ENCODE measurements around the gene PARVB.

Gene PARVB

DNA sequence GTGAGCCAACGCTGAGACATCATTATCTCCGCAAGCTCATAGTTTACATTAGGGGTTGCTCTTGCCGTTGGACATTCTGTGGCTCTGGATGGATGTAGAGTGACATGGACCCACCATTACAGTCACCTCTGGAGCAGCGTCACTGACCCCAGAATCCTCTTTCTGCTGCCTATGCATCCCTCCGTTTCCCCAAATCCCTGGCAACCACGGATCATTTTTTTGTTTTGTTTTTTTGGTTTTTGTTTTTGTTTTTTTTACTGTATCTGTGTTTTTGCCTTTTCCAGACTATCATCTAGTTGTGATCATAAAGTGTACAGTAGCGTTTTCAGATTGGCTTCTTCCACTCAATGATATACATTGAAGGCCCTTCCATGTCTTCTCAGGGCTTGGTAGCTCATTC is 4.0 kb downstream of the PARVB start:
- no peak for DNase-seq (ENCODE audit: low read depth)

DNA sequence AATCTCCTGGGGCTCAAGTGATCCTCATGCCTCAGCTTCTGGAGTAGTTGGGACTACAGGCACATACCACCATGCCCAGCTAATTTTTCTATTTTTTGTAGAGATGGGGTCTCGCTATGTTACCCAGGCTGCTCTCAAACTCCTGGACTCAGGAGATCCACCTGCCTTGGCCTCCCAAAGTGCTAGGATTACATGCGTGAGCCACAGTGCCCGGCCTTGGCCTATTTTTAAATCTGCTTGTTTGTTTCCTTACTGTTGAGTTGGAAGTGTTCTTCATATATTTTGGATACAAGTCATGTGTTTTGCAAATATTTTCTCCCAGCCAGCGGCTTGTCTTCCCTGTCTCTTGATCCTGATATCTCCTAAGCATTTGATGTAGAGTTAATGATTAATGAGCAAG is 5.0 kb downstream of the PARVB start:
- no peak for DNase-seq (ENCODE audit: low read depth)

- no peak for DNase-seq (ENCODE audit: low read depth)
These were observed 6.1 kb downstream of the PARVB start for GRCh38 chr22:44030051-44030701.

GRCh38 chr22:44030702-44031082 is 6.6 kb downstream of the PARVB start:
- DNase-seq (ENCODE audit: low read depth), result no peak

DNA sequence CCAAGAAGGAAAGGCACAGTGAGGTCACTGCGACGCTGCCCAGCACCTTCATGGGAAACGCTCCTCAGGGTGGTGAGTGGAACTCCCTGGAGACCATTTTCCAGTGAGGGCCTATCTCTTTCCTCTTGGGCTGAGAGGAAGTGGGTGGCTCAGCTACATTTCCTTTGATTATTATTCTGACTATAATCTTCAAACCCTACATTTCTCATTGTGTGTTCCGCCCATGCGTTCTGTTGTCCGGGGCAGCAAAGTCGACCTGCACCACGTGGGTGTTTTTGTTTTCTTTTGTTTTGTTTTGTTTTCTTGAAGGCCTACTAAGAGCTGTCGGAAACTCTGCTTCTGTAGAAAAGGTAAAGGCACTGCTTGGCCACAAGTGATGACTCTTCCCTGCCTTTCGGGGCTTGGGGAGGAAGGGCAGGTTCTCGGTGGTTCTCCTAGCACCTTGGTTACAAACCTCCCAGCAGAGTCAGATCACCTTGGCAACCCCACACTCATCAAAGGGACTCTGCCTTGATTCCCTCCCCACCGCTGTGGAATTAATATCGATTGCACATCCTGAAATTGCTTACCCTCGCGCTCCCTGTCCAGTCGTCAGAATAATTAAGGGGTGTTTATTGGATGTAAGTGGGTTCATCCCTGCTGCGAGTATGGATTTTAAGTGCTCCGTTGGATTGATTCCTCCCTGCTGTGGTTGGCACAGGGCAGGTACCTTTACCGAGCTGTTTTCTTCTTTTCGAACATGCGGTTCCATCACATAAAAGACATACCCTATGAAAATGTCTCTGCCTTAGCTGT is 7.3 kb downstream of the PARVB start:
- no peak for DNase-seq (ENCODE audit: low read depth)

GRCh38 chr22:44032126-44032730 is 8.1 kb downstream of the PARVB start:
- no peak for DNase-seq (ENCODE audit: low read depth)

DNA sequence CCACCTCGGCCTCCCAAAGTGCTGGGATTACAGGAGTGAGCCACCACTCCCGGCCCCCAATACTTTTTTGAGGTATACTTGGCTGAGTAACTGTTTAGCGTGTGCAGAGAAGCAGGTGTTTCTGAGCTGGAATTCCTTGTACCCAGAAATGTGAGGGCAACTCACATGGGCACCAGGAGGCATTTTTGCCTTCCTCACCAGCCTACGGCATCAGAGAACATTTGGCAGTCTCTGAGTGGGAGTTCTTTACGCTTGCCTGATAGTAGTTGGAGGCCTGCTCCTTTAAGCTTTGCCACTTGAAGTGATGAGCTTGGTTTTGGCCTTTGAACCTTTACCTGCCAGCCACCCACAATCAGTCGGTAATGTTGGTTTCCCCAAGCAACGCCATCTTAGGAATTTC is 9.2 kb downstream of the PARVB start:
- DNase-seq (ENCODE audit: low read depth), result no peak

DNA sequence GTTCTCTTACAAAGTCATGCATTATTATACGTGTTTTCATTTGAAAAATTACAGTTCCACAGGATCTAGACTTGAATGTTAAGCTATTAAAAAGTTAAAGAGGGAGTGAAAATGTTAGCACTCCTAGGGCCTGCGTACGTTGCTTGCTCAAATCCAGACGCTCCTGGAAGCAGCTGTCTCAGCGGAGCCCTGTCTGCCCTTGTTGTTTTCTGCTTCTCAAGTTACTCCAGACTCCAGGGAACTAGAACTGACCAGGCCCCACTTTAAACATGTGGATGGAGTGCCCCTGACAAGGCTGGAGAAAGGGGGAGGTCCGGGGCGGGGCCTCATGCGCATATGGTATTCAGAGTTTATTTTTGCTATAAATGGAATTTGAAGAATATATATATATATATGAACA is 9.6 kb downstream of the PARVB start:
- DNase-seq (ENCODE audit: low read depth), result no peak

- DNase-seq (ENCODE audit: low read depth), result peak; percentile 86
These were observed 13.6 kb downstream of the PARVB start for GRCh38 chr22:44037519-44038375.

DNA sequence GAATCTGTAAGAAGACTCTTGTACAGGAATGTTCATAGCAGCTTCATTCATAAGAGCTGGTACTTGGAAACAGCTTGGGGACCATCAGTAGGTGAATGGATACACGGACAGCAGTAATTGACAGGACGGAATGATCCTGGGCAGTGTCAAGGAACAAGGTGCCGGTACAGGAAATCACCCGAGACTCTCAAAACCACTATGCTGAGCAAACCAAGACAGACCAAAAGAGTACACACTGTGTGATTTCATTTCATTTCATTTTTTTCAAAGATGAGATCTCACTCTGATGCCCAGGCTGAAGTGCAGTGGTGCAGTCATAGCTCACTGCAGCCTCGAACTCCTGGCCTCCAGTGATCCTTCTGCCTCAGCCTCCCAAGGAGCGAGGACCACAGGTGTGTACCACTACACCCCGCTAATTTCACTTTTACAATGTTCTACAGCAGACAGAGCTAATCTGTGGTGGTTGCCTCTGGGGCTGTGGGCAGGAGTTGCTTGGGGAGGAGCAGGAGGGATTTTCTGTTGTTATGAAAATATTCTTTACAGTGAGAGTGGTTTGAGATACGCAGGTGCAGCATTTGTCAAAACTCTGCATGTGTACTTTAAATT is 15.6 kb downstream of the PARVB start:
- DNase-seq (ENCODE audit: low read depth), result no peak

DNA sequence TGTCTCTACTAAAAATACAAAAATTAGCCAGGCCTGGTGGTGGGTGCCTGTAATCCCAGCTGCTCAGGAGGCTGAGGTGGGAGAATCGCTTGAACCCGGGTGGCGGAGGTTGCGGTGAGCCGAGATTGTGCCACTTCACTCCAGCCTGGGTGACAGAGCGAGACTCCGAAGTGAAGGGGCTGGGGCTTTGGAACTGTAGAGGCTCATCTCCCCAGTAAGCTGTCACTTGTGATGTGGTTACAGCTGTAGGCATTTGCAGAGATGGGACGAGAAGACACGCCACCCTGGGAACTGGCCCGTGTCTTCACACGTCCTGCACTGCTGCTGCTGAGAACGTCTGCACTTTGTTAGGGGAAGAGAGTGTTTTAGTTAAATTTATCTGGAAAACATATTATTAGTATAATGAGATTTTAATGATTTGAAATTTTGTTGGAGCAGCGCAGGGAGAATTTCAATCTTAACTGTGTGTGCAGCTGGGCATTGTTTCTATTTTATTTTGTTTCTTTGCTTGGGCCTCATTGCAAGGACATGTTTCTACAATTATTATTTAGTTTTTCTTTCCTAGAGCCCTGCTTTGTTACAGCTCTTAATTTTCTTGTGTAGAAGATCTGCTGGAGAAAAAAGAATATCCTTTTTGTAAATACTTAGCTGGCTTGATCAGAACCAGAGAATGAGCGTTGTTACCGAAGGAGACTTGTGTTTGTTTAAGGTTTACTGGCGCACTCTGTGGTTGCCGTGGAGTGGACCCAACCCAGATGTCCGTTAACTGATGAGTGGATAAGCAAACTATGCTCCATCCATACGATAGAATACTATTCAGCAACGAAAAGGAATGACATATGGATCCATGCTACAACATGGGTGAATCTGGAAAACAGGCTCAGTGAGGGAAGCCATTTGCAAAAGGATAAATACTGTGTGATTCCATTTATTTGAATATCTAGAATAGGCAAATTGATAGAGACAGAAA is 18.4 kb downstream of the PARVB start:
- DNase-seq (ENCODE audit: low read depth), result no peak

DNA sequence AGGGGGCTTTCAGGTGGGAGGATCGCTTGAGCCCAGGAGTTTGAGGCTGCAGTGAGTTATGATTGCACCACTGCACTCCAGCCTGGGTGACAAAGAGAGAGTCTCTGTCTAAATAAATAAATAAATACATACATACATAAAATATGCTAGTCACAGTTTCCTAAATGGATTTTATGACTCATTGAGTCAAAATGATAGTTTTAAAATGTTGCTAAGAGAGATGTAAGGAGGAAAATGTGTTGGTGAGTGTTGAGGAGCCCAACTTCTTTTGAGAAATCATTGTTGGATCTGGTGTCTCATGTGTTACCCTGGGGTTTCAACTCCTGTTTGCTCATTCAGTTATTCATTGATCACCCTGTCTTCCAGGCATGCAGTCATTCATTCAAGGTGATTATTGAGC is 21.0 kb downstream of the PARVB start:
- DNase-seq (ENCODE audit: low read depth), result no peak

DNA sequence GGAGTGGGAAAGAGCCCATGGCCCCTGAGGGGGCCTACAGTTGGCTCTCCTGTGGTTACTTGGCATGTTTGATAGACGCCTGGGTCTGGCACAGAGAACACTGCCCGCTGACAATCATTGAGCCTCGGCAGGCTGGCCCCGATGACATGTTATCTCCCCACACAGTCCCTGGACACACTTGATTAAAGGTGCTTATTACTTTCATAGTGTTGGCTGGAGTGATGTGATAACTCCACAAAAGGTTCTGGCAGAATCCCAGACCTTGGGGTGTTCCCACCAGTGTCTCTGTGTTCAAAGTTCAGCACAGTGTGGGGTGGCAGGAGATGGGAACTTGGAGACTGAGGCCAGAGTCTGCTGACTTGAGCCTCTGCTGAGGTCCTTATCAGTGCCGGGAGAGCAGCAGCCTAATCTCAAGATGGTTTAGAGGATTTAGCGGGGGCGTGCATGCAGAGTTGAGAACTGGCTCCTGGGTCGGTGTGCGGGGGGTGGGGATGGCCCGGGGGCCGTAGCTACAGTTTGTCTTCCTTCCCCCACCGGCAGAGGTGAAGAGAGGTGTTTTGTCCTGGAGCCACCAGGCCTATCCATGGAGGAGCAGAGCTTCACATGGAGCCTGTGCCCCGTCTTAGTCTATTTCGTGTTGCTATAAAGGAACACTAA is 22.5 kb downstream of the PARVB start:
- no peak for DNase-seq (ENCODE audit: low read depth)

GRCh38 chr22:44047891-44048301 is 23.8 kb downstream of the PARVB start:
- no peak for DNase-seq (ENCODE audit: low read depth)

GRCh38 chr22:44049486-44050231 is 25.6 kb downstream of the PARVB start:
- no peak for DNase-seq (ENCODE audit: low read depth)

- DNase-seq (ENCODE audit: low read depth), result no peak
These were observed 26.8 kb downstream of the PARVB start for GRCh38 chr22:44050766-44051355.

- DNase-seq (ENCODE audit: low read depth), result no peak
These were observed 27.3 kb downstream of the PARVB start for GRCh38 chr22:44051358-44051757.

GRCh38 chr22:44051961-44052360 is 27.9 kb downstream of the PARVB start:
- DNase-seq (ENCODE audit: low read depth), result no peak

GRCh38 chr22:44055805-44056204 is 31.7 kb downstream of the PARVB start:
- no peak for DNase-seq (ENCODE audit: low read depth)

Data from HS-5 (cell line).